Kasumi-1 (cell line): ENCODE data around the gene CCDC183.
"Not testable (repeated sequence)": the region's sequence is repeated elsewhere in the genome, so short reads cannot be mapped to it uniquely, and the experiment has no call there.

Experiments
- DNase-seq, 2 experiments: peaks; one replicate each; lab custom pipeline; 2025; lab: John Stamatoyannopoulos, UW

CCDC183 gene

DNA sequence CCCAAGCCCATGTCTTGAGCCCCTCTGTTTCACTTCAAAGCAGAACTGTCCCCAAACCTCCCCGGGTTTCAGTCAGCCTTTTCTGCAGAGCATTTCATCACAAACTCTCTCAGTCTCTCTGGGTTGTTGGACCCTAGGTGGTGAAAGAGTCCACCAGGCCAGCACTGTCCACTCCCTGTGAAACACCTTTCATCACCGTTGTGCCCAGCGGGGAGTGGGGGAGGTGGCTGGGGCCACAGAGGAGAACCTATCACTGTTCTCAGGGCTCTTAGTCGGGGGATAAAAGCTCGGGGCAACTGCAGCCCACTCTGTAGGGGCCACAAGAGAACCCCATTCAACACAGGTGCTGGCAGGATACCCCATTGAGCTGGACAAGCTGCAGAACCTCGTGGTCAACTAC is 6.2 kb downstream of the CCDC183 start:
- no peak for DNase-seq

- DNase-seq = not testable (repeated sequence)
Measured at GRCh38 chr9:136803009-136803550, 6.9 kb downstream of the CCDC183 start.

- DNase-seq = no peak
Measured at GRCh38 chr9:136803551-136804508, 7.7 kb downstream of the CCDC183 start.

DNA sequence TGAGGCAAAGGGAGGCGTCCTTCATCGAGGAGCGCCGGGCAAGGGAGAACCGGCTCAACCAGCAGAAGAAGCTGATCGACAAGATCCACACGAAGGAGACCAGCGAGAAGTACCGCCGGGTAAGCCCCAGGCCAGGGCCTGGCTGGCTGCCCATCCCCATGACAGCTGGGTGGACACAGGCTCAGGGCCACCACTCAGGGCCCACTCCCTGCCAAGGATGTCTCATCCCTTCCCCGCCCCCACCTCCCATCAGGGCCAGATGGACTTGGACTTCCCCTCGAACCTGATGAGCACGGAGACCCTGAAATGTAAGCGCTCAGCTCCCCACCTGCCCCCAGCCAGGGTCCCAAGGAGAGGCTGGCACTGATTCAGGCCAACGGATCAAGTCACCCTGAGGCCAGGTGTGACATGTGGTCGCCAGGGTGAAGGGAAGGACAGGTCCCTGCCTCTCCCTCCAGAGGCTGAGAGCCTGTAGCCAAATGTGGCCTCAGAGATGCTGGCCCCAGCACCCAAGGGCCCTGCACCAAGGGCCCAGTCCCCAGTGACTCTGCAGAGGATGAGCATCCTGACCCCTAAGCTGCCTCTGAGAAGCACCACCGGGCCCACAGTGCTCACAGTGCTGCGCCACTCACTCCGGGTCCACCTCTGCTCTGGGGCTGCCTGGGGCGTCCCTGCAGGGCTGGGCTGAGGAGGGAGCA is 8.5 kb downstream of the CCDC183 start:
- no peak for DNase-seq

- DNase-seq = no peak
Measured at GRCh38 chr9:136805207-136805740, 9.1 kb downstream of the CCDC183 start.

DNA sequence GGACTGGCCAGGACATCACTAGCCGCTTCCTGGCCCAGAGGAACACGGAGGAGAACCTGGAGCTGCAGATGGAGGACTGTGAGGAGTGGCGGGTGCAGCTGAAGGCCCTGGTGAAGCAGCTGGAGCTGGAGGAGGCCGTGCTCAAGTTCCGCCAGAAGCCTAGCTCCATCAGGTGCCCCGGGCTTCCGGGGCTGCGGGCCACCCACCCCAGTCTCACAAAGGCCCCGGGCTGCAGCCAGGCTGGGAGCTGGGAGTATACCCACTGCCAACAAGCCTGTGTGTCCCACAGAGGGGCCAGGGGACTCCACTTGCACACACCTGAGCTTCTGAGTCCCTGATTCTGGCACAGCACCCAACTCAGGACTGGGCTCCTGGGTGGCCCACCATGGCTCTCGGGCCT is 9.9 kb downstream of the CCDC183 start:
- no peak for DNase-seq

DNA sequence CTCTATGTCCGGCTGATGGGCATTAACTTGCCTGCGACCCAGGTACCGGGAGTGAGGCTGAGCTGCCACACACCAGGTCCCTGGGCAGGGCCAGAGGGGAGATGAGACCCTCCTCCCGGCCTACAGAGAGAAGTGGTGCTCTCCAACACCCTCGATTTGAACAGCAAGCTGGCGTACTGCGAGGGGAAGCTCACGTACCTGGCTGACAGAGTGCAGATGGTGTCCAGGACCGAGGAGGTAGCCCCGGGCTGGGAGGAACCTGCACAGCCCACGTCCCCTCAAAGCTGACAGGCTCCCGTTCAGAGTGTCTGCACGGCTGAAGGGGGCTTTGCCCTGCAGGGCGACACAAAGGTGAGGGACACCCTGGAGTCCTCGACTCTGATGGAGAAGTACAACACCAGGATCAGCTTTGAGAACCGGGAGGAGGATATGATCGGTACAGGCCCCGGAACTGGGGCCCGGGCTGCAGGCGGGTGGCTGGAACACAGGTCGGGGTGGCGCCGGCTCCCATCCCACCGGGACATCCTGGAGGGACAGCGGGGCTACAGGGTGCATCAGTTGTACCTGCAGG is 10.6 kb downstream of the CCDC183 start:
- no peak for DNase-seq

GRCh38 chr9:136807281-136808074 is 11.3 kb downstream of the CCDC183 start, which contains the start of gene RABL6:
Gene RABL6, plus strand, starts transcription at chr9:136807948. Its CDS starts 249 bp downstream, at chr9:136808197.
- DNase-seq = peak; percentile 64

DNA sequence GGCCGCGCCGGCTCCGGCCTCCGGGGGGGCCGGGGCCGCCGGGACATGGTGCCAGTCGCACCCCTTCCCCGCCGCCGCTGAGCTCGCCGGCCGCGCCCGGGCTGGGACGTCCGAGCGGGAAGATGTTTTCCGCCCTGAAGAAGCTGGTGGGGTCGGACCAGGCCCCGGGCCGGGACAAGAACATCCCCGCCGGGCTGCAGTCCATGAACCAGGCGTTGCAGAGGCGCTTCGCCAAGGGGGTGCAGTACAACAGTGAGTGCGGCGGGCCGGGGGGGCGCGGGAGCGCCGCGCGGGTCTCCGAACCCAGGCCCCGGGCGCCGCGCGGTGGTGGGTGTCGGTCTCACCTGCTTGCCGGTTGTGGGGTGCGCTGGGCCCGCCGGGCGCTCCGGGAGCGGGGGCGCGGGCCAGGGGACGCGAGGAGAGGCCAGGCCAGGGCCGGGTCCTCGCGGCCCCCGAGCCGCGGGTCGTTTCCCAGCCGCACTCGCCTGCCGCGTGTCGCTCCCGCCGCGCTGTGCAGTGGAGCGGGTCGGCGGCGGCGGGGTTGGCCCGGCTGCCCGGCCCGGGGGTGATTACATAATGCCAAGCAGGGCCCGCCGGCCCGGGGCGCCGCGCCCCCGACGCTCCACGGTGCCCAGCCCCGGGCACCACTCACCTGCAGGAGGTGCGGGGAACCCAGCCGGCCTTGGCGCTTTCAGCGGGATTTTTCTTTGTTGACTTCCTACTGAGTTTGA is 12.1 kb downstream of the CCDC183 start:
- no peak for DNase-seq

GRCh38 chr9:136808806-136809158 is 12.6 kb downstream of the CCDC183 start:
- DNase-seq = peak; percentile 47 to 58

GRCh38 chr9:136814725-136815421 is 18.7 kb downstream of the CCDC183 start:
- DNase-seq = no peak

DNA sequence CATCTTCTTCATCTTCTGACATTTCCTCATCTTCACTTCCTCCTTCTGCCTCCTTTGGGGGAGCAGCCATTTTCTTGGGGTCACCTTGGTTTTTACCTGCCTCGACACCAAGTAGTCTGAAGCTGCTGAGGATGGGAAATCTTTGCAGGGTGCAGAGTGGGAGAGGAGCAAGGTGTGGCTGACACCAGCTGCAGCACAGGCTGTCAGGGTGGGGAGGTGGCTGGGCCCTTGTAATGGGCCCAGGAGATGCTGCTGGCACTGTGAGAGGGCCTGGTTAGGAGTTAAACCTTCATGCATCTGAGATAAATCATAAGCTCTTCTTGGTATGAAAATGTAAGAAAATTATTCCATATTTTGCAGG is 19.3 kb downstream of the CCDC183 start:
- no peak for DNase-seq

DNA sequence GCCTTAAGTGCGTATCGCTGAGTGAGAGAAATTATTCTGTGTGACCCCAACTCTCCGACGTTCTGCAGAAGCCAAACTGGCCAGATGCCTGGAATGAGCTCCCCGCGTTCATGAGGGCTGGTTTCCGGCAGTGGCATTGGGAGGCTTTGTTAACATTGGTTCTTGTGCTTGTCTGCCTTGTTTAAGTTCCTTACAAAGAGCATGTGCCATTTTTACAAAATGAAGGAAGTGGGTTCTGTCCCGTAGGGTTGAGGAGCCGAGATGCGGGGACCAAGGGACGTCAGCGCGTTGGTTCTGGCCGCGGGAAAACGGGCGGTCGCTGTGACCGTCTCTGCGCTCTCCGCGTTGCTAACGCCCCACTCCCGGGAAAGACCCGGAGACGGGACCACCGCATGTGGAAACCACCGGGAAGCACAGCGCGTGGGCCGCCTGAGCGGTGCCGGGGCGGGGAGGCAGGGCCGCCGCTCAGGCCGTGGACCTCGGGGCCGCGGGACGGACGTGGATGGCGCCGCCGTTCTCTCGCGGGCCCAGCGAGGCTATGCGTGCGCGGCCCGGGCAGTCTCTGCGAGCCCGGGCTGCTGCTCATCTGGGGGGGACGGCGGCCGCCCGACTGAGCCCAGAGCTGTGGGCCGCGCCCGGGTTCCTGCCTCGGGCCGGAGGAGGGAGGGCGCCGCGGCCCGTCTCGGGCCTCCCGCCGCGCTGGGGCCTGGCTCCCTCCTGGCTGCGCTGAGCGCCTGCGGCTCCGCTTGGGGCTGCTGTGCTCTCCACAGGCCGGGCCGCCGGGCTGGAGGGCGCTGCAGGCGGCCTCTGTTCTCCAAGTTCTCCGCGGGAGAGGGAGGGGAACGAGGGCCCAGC is 25.1 kb downstream of the CCDC183 start:
- no peak for DNase-seq

DNA sequence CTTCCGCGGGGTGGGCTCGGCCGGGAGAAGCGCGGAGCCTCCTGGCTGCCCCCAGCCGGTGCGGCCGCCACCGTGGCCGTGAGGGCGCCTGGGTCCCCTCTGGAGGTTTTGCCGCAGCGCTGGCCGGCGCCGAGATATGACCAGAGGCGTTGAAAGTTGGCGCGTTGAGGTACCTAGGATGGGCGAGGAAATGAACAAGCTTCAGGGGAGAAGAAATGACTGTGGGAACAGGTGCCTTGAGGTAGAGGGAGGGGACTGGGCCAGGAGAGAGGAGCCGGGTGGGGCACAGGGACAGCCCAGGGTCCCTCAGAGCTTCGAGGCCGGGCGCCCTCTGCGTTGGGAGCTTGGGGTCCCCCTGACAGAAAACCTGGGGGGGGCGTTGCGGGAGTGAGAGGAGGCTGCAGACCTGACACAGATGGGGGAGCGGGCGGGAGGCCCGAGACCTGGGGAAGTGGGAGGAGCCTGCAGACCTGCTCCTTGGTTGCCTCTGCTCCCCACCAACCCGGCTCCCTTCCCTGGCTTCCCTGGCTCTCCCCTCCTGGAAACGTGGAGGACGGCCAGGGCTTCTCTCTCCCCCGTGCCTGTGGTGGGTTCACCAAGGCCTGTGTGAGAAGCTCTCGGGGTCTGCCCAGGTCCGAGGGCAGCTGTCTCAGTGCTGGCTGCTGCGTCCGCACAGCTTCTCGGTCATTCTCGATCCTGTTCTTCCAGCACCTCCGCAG is 25.8 kb downstream of the CCDC183 start:
- DNase-seq = no peak

GRCh38 chr9:136823136-136824046 is 27.3 kb downstream of the CCDC183 start:
- DNase-seq = no peak

- no peak for DNase-seq
Measured at GRCh38 chr9:136824496-136825225, 28.5 kb downstream of the CCDC183 start.
